Measurements from ENCODE around the gene ZNF648. TPM values are rescaled to one million over a fixed set of nuclear protein-coding genes. Genes with fewer than 3 reads are reported as not detected.

Gene ZNF648
- total and polyA plus RNA-seq, 4 donors: 0.02 to 0.67 (median 0.20) TPM

DNA sequence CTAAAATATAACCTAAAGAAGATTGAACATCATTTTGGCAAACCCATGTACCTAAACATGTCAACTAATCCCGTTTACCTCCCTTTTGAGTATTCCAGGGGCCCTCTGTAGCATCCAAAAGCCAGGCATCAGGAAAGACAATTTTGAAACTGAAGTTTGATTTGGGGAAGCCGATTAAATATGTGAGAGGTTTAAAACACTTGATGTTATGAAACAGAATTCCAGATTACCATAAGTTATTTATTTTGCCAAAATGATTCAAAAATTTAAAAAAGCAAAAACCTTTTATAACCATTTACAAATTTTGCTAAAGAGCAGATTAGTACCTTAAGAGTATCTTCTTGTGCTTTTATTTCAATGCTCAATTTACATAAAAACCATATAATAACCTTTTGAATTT, 23.3 kb downstream of the ZNF648 start:
- Histone ChIP-seq H3K9ac (ENCODE audit: low read depth in 1 of 2, low read length in 2 of 2) (no peak overlapping the region), H3K9me3 (ENCODE audit: control insufficient read depth in 4 of 4, low read length in 3 of 4) (peaks cover 0 to 8% (median 2%) of the 10 kb centered on the region in 4 donors), H3K27me3 (ENCODE audit: control insufficient read depth in 4 of 4, insufficient read depth in 4 of 4, low read length in 3 of 4) (no peaks in the 10 kb centered on the region), H3K27ac (ENCODE audit: low read depth in 1 of 2, low read length in 2 of 2) (no peak overlapping the region), H3K36me3 (ENCODE audit: control insufficient read depth in 4 of 4, insufficient read depth in 3 of 4, low read depth in 1 of 4, low read length in 3 of 4) (no peaks in the 10 kb centered on the region), H3K4me1 (ENCODE audit: control insufficient read depth in 4 of 4, insufficient read depth in 4 of 4, low read length in 3 of 4) (no peaks in the 10 kb centered on the region), H3K4me3 (ENCODE audit: low read depth in 1 of 3, low read length in 3 of 3) (no peak overlapping the region)
- 80% methylated on average over 2 of the region's 2 CpGs for WGBS
- no peak for DNase-seq (ENCODE audit: low spot score)
- TF ChIP-seq FOXA2 (IDR thresholded peaks at IDR 0.05) (no peak), GABPA (IDR thresholded peaks at IDR 0.05 in 1 of 2, conservative IDR thresholded peaks at IDR 0.05 in 1 of 2) (no peak), FOXA1 (IDR thresholded peaks at IDR 0.05) (no peak), JUND (IDR thresholded peaks at IDR 0.05) (no peak), RXRA (IDR thresholded peaks at IDR 0.05) (no peak), YY1 (IDR thresholded peaks at IDR 0.05) (no peak), HNF4G (IDR thresholded peaks at IDR 0.05) (no peak)
- TF ChIP-seq, protein P1, sequence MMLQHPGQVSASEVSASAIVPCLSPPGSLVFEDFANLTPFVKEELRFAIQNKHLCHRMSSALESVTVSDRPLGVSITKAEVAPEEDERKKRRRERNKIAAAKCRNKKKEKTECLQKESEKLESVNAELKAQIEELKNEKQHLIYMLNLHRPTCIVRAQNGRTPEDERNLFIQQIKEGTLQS (IDR thresholded peaks at IDR 0.05): no peak
- TF ChIP-seq, protein P2, sequence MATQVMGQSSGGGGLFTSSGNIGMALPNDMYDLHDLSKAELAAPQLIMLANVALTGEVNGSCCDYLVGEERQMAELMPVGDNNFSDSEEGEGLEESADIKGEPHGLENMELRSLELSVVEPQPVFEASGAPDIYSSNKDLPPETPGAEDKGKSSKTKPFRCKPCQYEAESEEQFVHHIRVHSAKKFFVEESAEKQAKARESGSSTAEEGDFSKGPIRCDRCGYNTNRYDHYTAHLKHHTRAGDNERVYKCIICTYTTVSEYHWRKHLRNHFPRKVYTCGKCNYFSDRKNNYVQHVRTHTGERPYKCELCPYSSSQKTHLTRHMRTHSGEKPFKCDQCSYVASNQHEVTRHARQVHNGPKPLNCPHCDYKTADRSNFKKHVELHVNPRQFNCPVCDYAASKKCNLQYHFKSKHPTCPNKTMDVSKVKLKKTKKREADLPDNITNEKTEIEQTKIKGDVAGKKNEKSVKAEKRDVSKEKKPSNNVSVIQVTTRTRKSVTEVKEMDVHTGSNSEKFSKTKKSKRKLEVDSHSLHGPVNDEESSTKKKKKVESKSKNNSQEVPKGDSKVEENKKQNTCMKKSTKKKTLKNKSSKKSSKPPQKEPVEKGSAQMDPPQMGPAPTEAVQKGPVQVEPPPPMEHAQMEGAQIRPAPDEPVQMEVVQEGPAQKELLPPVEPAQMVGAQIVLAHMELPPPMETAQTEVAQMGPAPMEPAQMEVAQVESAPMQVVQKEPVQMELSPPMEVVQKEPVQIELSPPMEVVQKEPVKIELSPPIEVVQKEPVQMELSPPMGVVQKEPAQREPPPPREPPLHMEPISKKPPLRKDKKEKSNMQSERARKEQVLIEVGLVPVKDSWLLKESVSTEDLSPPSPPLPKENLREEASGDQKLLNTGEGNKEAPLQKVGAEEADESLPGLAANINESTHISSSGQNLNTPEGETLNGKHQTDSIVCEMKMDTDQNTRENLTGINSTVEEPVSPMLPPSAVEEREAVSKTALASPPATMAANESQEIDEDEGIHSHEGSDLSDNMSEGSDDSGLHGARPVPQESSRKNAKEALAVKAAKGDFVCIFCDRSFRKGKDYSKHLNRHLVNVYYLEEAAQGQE (IDR thresholded peaks at IDR 0.05): no peak

DNA sequence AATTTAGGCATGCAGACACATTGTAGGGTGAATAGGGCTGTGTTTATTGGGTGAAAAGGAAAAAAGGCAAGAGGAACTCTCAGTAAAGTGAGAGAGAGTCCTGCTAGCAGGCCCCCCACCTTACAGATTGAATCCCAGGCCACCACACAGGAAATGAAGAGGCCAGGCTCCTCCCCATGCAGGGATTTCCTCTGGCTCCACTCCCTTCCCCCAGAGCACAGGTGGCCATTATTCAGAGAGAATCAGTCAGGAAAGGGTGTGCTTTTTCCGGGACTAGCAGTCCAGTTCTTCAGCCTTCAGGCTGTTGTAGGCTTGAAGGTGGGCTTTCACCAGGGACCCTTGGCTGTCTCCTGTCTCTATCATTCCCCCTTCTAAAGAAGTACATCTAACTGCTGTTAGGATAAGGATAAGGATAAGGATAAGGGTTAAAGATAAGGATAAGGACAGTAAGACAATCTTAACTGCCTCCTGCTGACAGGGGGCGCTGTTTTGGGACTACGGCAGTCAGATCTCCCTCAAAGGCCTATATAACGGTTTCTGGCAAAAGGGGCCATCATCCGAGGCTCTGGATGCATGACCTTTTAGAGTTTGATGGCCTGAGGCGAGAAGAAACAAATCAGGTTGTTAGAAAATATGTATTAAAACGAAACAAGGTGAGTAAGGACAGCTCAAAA, 26.3 kb downstream of the ZNF648 start:
- Histone ChIP-seq H3K9me3 (ENCODE audit: control insufficient read depth in 4 of 4, low read length in 3 of 4) (peaks cover 0 to 8% (median 2%) of the 10 kb centered on the region in 4 donors), H3K27me3 (ENCODE audit: control insufficient read depth in 4 of 4, insufficient read depth in 4 of 4, low read length in 3 of 4) (no peaks in the 10 kb centered on the region), H3K4me1 (ENCODE audit: control insufficient read depth in 4 of 4, insufficient read depth in 4 of 4, low read length in 3 of 4) (no peaks in the 10 kb centered on the region), H3K36me3 (ENCODE audit: control insufficient read depth in 4 of 4, insufficient read depth in 3 of 4, low read depth in 1 of 4, low read length in 3 of 4) (no peaks in the 10 kb centered on the region), H3K9ac (ENCODE audit: low read depth in 1 of 2, low read length in 2 of 2) (no peak overlapping the region), H3K4me3 (ENCODE audit: low read depth in 1 of 3, low read length in 3 of 3) (no peak overlapping the region), H3K27ac (ENCODE audit: low read depth in 1 of 2, low read length in 2 of 2) (no peak overlapping the region)
- TF ChIP-seq, protein P2 (IDR thresholded peaks at IDR 0.05): no peak
- TF ChIP-seq, protein P3, sequence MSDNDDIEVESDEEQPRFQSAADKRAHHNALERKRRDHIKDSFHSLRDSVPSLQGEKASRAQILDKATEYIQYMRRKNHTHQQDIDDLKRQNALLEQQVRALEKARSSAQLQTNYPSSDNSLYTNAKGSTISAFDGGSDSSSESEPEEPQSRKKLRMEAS (IDR thresholded peaks at IDR 0.05): no peak
- no peak for TF ChIP-seq JUND (IDR thresholded peaks at IDR 0.05)
- TF ChIP-seq NR2F2 (IDR thresholded peaks at IDR 0.05): no peak
- TF ChIP-seq GABPA (IDR thresholded peaks at IDR 0.05 in 1 of 2, conservative IDR thresholded peaks at IDR 0.05 in 1 of 2): no peak
- no peak for TF ChIP-seq FOXA1 (IDR thresholded peaks at IDR 0.05)
- TF ChIP-seq, protein P4, sequence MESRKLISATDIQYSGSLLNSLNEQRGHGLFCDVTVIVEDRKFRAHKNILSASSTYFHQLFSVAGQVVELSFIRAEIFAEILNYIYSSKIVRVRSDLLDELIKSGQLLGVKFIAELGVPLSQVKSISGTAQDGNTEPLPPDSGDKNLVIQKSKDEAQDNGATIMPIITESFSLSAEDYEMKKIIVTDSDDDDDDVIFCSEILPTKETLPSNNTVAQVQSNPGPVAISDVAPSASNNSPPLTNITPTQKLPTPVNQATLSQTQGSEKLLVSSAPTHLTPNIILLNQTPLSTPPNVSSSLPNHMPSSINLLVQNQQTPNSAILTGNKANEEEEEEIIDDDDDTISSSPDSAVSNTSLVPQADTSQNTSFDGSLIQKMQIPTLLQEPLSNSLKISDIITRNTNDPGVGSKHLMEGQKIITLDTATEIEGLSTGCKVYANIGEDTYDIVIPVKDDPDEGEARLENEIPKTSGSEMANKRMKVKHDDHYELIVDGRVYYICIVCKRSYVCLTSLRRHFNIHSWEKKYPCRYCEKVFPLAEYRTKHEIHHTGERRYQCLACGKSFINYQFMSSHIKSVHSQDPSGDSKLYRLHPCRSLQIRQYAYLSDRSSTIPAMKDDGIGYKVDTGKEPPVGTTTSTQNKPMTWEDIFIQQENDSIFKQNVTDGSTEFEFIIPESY (IDR thresholded peaks at IDR 0.05): no peak
- TF ChIP-seq HNF4G (IDR thresholded peaks at IDR 0.05): no peak
- TF ChIP-seq TAF1 (conservative IDR thresholded peaks at IDR 0.05): no peak
- no peak for TF ChIP-seq FOXA2 (IDR thresholded peaks at IDR 0.05)
- no peak for TF ChIP-seq RAD21 (IDR thresholded peaks at IDR 0.05)
- TF ChIP-seq, protein P5, sequence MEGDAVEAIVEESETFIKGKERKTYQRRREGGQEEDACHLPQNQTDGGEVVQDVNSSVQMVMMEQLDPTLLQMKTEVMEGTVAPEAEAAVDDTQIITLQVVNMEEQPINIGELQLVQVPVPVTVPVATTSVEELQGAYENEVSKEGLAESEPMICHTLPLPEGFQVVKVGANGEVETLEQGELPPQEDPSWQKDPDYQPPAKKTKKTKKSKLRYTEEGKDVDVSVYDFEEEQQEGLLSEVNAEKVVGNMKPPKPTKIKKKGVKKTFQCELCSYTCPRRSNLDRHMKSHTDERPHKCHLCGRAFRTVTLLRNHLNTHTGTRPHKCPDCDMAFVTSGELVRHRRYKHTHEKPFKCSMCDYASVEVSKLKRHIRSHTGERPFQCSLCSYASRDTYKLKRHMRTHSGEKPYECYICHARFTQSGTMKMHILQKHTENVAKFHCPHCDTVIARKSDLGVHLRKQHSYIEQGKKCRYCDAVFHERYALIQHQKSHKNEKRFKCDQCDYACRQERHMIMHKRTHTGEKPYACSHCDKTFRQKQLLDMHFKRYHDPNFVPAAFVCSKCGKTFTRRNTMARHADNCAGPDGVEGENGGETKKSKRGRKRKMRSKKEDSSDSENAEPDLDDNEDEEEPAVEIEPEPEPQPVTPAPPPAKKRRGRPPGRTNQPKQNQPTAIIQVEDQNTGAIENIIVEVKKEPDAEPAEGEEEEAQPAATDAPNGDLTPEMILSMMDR (IDR thresholded peaks at IDR 0.05; ENCODE audit: low read depth, low read length, missing input control): no peak
- TF ChIP-seq HNF4A (conservative IDR thresholded peaks at IDR 0.05): no peak
- TF ChIP-seq, protein P1 (IDR thresholded peaks at IDR 0.05): no peak
- TF ChIP-seq SP1 (IDR thresholded peaks at IDR 0.05): no peak
- TF ChIP-seq RXRA (IDR thresholded peaks at IDR 0.05): no peak
- no peak for TF ChIP-seq YY1 (IDR thresholded peaks at IDR 0.05)
- no peak for DNase-seq (ENCODE audit: low spot score)
- 72% methylated on average over 7 of the region's 7 CpGs for WGBS

Measured in liver (tissue), 9 donors.